HG03439 (cell line): ENCODE data around the gene GRIK1.

Experiments used
- ATAC-seq: cut with Tn5 transposase; IDR thresholded peaks from one replicate; pipeline ENCODE4 v1.9.1; 2021; ENCODE audit warnings: mild to moderate bottlenecking, moderate library complexity; ENCODE audit not compliant: unreplicated experiment

The GRIK1 gene

DNA sequence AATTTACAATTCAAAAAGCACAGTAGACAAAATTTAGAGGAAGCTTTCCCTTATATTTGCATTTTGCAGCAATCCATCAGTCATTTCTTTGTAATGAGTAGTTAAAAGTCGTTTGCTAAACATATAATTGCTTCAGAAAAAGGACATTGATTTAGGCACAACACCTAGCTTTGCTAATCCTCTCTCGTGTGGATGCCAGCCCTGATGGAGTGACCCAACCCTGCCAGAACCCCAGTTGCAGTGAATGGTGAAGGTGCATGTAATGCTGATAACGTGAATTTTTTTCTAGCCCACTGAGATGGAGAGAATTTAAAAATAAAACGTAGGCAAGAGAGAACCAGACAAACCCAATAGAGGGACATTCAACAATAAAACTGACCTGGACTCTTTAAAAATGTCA, 263.4 kb downstream of the GRIK1 start:
- no peak for ATAC-seq

DNA sequence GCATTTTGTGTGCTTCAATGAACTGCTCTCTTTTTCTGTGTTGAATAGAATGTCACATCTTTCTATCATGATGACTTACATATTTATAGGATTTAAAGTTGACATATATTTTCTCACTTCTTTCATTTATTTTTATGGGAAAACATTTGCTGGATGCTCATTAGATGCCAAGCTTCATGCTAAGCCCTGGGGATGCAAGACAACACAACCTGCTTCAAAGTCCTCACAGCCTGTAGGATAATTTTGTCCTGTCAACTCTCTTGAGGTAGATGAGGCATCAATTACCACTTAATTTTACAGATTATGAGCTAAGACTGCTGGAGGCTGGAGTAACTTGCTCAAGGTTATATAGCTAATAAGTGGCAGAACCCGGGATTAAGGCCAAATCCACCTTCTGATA, 264.3 kb downstream of the GRIK1 start:
- no peak for ATAC-seq

DNA sequence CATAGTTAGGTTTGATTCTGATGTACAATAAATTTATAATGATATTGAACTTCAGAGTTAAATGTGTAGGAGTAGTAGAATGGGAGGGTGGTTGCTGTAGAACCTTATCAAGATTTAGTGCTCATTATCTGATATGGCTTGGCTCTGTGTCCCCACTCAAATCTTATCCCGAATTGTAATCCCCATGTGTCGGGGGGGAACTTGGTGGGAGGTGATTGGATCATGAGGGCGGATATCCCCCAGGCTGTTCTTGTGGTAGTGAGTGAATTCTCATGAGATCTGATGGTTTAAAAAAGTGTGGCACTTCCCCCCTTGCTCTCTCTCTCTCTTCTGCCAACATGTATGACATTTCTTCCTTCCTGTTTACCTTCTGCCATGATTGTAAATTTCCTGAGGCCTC, 265.5 kb downstream of the GRIK1 start:
- ATAC-seq, result no peak

GRCh38 chr21:29673096-29673610, 266.6 kb downstream of the GRIK1 start:
- ATAC-seq, result no peak

GRCh38 chr21:29671728-29672127, 268.1 kb downstream of the GRIK1 start:
- no peak for ATAC-seq

- no peak for ATAC-seq
These were observed 269.6 kb downstream of the GRIK1 start for GRCh38 chr21:29670228-29670627.

- no peak for ATAC-seq
These were observed 270.4 kb downstream of the GRIK1 start for GRCh38 chr21:29669416-29669815.

GRCh38 chr21:29667651-29668050, 272.1 kb downstream of the GRIK1 start:
- ATAC-seq, result no peak

DNA sequence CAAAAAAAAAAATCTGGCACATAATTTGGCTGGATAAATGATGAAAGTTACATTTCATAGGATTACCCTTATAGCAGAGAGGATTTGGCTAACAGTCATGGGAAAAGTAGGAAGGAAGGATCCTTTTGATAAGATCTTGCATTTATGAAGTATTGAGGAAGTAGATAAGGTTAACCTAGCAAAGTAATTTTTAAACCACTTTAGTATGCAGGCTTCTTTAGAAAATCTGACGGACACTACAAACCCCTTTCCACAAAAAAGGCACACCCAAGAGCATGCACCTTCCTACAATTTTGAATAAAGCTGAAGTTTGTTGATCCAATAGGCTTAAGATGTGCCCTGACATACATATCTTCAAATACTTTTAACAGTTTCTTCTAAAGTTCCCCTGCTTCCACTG, 275.2 kb downstream of the GRIK1 start:
- ATAC-seq, result no peak

DNA sequence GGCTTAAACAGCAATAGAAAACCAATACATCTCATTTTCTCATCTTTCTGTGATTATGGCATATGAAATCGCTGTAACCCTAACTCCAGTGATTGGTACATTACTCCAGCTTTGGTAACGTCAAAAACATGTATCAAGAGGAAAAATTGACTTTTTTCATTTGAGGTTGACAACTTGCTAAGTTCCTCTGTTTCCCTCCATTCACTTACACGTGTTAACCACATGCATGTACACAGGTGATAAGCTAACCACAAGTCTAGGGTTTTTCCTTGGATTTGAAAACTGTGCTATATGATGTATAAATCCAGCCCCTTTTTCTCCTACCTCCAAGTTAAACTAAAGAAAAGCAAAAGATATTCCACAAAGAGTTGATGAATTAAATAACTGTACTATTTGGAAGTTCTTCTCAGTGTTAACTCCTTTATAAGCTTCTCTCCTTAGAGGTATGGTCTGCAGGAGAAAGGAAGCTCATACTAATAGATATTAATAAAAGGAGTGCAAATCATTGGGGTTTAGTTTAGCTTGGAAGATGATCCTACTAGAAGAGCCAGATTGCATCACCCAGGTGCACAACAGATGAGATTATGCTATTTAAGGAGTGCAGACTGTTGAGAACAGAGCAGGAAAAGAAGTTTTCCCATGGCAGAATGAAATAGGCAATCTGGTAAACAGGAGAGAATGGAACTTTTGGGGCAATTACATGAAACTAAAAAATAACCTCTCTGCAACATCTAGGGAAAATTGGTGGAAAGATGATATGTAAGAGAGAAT, 277.9 kb downstream of the GRIK1 start:
- no peak for ATAC-seq

DNA sequence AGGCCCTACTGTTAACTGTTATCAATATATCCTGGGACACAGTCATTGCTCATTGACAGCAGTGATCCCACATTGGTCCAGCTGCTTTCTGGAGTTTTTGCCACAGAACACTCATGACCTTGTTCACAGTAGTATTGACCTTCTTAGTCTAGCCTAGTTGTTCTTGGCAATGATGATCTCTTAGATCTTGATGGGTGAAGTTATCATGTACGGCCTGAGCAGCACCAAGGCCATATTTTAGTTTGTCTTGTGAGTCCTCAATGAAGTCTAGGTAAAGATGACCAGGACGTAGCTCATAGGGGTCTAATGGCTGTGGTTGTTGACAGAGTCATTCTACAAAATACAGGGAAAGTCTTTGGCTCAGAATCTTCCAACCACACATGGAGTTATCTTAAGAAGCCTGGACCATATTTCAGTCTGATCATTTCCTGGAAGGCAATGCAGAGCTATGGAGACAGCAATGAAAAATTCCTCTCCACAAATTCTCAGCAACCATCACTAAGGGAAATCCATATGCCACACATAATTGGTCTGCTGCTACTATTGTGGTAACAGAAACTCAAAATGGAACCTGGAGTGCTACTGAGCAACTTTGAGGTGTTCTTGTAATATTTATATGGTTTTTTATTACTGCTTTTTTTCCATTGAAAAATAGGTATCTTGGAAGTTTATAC, 279.6 kb downstream of the GRIK1 start:
- ATAC-seq, result no peak

DNA sequence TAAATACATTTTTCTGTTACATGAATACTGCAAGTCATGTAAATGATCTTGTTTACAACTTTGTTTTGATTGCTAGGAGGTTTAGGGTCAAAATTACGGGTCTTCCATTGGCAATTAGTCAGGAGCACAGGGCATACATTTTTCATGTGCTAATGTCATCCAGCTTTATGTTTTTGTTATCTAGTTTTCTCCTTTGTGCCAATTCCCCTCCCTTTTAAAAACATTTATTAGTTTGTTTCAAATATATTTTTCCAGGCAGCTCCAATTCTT, 280.9 kb downstream of the GRIK1 start:
- no peak for ATAC-seq

DNA sequence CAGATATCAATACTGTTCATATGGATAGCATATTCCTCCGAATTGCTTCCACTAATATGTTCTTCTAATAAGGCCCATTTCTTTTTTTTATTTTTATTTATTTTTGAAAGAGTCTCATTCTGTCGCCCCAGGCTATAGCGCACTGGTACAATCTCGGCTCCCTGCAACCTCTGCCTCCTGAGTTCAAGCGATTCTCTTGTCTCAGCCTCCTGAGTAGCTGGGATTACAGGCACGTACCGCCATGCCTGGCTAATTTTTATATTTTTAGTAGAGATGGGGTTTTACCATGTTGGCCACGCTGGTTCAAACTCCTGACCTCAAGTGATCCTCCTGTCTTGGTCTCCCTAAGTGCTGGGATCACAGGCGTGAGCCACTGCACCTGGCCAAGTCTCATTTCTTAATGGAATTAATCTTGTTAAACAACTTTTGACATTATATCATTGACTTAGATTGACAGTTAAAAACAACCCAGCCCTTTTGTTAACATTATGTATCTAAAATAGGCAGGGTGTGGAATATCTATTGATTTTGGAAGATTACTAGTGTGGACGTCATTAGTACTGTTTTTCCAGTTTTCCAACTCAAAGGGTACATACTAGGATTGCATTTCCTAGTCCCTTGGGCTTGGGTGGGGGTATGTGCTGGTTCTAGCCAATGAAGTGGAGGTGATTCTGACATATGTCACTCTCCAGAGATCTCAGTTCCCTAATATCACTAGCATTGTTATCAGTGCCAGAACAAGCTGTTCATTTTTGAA, 281.4 kb downstream of the GRIK1 start:
- ATAC-seq, result no peak

GRCh38 chr21:29657240-29657989, 282.4 kb downstream of the GRIK1 start:
- no peak for ATAC-seq

- no peak for ATAC-seq
These were observed 283.1 kb downstream of the GRIK1 start for GRCh38 chr21:29656504-29657239.

- no peak for ATAC-seq
These were observed 284.2 kb downstream of the GRIK1 start for GRCh38 chr21:29655577-29655976.

DNA sequence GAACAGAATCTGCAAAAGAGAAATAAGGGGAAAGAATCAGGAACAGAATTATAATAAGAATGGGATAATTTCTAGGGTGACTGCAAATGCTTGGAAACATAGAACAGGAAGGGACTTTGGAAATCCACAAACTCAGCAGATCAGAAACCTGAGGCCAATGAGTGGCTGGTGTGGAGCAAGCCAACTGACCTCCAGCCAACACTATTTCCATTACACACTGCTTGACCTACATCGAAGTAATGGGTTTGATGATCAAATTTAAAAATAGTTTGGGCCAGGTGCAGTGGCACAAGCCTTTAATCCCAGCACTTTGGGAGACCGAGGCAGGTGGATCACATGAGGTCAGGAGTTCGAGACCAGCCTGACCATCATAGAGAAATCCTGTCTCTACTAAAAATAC, 284.9 kb downstream of the GRIK1 start:
- ATAC-seq, result no peak

GRCh38 chr21:29654203-29654602, 285.6 kb downstream of the GRIK1 start:
- ATAC-seq, result no peak

GRCh38 chr21:29650523-29651022, 289.2 kb downstream of the GRIK1 start:
- no peak for ATAC-seq

DNA sequence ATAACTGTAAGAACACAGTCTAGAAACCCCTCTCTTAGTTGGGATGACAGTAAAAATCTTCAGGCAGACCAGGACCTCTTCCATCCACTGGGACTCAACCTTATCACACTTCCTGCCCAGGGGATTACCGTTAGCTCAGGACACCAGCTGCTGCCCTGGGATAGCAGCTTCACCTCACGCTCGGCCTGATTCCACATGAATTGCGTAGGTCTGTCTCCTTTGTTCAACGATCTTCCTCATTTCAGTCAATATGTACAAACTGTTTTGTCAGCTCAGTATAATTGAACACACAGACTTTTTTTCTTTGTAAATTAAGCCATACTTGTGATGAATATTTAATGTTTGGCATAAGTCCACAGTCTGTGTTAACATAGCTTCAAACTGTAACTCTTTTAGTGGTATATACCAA, 290.4 kb downstream of the GRIK1 start:
- ATAC-seq, result no peak
